ENCODE data around the gene ELFN2.
"Not testable (repeated sequence)": the region's sequence is repeated elsewhere in the genome, so short reads cannot be mapped to it uniquely, and the experiment has no call there.

Gene ELFN2

GRCh38 chr22:37331856-37332536, 95.3 kb downstream of the ELFN2 start:
- DNase-seq: no peak

- no peak for DNase-seq
Measured at GRCh38 chr22:37331034-37331428, 96.2 kb downstream of the ELFN2 start.

DNA sequence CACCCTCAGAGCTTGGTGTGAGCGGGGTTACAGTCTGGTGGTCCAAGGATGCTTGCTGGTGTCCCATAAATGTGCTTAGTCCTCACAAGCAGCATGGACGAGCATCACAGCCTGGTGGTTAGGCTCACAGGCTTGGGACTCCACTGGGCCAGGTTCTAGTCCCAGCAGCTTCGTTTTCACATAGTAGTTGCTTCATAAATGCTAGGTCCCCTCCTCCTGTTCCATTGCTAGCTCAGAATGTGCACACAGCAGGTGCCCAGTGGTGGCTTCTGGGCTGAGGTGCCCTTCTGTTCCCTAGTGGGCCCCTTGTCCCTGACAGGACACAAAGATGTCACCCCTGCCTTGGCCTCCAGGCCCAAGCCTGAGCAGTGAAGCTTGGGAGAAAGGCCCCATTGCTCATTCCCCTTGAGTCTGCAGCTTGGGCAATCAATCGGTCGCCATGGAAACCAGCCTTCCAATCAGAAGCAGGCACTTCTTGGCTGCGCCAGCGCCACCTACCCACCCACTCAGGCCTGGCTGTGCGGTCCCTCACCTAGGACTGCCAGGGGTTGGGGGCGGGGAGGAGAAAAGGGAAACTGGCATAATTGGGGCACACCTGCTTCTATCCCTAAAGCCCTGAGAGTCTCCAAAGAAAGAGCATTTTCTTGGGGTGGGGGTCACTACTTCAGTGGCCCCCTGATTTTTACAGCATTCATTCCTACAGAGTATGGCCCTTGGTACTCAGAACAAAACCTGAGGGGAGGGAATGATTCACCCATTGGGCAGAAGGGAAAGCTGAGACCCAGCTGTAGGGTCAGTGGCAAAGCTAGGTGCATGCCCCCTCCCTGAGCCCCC, 96.9 kb downstream of the ELFN2 start:
- DNase-seq: peak in 1 of 2 donors; percentile 57

DNA sequence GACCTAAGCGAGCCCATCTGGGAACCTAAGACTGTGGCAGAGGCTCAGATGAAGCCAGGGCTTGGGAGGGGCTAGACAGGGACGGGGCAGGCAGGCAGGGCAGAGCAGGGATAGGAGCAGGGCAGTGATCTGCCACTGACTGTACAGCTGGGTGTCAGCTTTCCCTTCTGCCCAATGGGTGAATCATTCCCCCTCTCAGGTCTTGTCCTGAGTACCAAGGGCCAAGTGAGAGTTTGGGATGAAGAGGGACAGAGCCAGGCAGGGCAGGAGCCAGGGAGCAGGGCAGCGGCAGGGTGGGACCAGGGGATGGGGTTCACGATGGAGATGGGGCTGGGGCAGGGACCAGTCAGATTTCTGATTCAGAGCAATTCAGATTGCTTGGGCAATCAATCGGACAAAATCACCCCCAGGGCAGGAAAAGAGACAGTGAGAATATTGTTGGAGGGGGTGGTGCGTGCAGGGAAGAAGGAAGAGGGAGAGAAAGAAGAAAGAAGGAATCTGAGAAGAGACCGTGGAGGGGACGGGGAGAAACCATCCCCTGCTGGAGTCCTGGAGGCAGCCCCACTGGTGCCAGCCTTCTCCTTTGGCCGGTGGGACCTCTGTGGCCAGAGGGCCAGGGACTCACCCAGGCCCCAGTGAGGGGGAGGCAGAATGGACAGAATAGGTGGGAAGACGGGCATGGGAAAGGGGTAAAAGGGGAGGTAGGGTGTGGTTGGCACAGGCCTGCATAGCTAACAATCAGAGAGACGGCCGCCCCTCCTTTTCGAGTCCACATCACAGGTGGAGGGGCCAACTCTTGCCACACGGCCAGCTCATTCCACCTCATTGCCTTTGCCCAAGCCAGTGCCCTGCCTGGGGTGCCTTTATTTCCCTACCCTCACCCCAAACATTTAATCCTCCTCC, 97.8 kb downstream of the ELFN2 start:
- DNase-seq: no peak

DNA sequence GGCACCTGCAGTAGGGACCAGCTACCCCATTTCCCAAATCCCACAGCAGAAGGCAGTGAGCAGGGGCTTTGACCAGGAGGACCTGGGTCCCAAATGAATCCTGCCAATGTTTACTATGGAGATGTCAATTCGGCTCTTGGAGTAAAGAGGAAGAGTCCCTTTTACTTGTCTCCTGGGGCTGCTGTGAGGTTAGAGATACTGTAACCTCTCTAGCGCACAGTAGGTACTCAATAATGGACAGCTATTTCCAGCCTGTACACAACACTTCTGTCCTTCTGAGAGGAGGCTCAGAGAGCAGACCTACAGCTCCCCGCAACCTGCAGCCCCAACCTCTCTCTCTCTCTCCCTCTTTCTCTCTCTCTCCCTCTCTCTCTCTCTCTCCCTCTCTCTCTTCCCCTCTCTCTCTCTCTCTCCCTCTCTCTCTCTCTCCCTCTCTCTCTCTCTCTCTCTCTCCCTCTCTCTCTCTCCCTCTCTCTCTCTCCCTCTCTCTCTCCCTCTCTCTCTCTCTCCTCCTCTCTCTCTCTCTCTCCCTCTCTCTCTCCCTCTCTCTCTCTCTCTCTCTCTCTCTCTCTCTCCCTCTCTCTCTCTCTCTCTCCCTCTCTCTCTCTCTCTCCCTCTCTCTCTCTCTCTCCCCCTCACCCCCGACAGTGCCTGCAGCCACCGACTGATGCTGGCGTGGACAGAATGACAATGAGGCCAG, 98.6 kb downstream of the ELFN2 start:
- not testable (repeated sequence) for DNase-seq

DNA sequence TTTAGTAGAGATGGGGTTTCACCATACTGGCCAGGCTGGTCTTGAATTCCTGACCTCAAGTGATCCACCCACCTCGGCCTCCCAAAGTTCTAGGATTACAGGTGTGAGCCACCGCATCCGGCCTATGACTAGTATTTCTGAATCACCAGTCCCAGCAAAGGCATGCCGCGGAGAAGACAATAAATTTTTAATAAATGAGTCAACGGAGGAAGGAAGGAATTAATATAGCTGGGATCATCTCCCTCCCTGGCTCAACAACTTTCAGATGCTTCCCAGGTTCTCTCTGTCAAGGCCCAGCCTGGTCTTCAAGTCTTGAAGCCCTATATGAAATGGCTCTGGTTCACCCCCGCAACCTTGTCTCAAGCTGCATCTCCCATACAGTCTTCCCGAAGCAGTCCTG, 99.3 kb downstream of the ELFN2 start:
- DNase-seq: no peak

DNA sequence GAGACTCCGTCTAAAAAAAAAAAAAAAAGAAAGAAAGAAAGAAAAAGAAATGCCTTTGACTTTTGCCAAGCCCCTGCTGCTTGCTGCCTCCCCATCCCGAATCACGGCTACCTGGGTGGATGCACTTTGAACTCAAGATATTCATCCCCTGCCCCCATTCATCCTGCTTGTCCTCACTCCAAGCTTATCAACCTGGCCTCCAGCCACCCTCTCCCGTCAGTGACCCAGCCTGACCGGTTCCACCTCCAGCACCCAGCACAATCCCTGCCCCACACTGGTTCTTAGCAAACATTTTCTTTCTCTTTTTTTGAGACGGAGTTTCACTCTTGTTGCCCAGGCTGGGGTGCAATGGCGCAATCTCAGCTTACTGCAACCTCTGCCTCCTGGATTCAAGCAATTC, 100.6 kb downstream of the ELFN2 start:
- DNase-seq: no peak

GRCh38 chr22:37325039-37325395, 102.3 kb downstream of the ELFN2 start:
- no peak for DNase-seq

DNA sequence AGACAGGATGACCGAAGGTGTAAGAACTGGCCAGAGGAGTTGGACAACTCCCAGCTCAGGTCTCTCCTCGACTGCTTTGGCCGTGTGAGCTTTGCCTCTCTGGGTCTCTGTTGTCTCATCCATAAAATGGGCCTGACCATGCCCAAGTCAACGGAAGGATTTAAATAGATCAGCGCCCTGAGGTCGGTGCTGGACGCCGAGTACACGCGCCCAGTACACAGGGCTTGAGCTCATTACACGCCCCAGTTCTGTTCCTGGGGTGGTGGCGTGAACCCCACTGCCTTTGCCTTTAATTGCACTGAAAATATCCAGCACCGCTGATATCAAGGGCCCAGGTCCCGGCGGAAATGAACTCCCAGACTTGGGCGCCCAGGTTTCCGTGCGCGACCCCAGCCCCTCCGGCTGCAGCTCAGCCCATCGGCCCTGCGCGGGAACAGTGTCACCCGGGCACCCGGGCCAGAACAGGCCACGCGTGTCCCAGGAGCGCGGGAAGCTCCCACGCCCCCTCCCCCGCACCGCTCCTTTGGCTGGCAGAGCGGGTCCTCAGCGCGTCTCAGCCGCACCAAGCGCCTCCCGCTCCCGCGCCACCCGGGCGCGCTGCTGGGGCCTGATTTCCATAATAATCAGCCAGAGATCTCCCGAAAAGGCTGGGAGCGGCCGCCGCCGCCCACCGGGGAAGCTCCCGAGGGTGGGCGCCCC, 102.8 kb downstream of the ELFN2 start:
- DNase-seq: no peak

DNA sequence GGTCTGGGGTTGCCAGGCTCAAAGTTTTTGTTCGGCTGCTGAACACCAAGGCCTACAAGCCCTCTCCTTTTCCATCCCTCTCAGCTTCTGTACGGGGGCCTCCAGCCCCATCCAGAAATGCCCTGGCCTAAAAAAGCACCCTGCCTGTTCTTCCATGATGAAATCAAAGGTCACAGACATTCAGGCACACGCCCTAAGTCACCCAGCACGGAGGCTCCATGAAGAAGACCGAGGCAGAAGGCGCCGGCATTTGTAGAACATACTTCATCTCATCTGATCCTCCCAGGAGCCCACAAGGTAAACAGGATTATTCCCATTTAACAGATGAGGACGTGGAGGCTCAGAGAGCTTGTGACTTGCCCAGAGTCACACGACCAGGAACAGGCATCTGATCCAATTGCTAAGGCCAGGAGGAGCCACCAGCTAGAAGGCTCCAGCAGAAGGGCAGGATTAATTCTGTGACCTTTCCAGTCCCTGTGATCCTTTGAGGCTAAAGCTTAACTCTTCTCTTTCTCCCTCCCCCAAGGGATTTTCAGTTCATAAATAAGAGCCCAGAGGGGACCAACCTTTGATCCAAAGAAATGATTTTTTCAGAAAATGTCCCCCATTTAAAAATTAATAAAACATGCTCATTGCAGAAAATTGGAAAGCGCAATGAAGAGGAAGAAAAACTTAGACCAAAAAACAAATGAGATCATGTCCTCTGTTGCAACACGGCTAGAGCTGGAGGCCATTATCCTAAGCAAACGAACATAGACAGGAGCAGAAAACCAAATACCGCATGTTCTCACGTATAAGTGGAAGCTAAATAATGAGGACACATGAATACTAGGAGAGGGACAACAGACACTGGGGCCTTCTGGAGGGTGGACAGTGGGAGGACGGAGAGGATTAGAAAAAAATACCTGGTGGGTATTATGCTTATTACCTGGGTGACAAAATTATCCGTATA, 106.3 kb downstream of the ELFN2 start:
- no peak for DNase-seq

- no peak for DNase-seq
Measured at GRCh38 chr22:37319469-37319868, 107.8 kb downstream of the ELFN2 start.

GRCh38 chr22:37318364-37319109, 108.7 kb downstream of the ELFN2 start:
- DNase-seq: no peak

Data from stimulated activated CD4-positive, alpha-beta T cell treated with anti-CD3 and anti-CD28 coated beads, Interleukin-2, amount 100 ng/mL, for 24 hours (primary cell).